ENCODE measurements around the gene CACNB3. TPM values are rescaled to one million over a fixed set of nuclear protein-coding genes. Genes with fewer than 3 reads are reported as not detected.

The CACNB3 gene
- total and polyA plus RNA-seq, 12 donors, result 2.2 to 13.5 (median 4.6) TPM

DNA sequence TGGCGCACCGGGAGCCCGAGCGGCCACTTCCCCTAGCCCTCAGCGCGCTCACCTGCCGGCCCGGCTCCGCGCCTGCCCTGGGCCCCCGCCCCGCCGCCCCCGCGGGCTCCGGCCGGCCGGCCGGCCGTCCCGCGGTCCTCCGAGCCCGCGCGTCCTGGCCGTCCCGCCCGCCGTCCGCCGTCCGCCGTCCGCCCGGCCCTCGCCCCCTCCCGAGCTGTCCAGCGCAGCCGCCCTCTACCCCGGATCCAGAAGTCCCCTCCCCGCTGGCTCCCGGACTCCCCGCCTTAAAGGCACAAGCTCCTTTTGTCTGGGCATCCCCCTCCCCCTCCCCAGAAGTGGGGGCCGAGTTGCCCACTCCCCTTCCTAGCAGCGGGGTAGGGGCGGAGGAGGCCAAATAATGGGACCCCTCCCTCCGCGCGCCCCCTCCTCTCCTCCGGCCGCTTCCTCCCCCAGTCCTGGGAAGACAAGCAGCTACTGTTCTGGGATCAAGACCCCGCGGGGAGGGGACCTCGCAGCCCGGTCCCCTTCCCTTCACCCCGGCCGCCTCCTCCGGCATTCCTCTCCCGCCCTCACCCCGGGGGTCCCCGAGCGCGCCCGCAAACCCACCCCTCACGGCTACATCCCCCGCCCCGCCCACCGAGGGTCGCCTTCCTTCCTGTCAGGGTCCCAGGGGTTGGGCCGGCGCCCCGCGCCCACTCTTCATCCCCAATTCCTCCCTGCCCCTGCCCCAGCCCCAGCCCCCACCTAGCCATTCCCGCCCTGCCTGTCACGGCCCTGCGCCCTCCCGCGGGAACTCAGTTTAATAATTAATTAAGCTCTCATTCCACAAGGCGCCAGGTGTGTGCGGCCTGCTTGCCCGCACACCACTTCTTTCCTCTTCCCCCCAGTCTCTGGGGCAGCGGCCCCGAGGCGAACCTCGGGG is 29.2 kb upstream of the CACNB3 start, which contains the start of gene ADCY6:
Gene ADCY6 (minus strand): TSS at position 236 of the 922 bp plus-strand sequence. CDS start 5,655 bp downstream, outside the sequence.
- Histone ChIP-seq H3K4me1 (peaks cover 7 to 50% (median 42%) of the 10 kb centered on the region in 9 donors), H3K36me3 (no peaks in the 10 kb centered on the region), H3K9me3 (no peaks in the 10 kb centered on the region), H3K27me3 (peaks cover 0 to 29% (median 0%) of the 10 kb centered on the region in 7 donors), H3K27ac (peak within 1 kb of the TSS; percentile 94 to 99 (median 98)), H3K4me3 (peak within 1 kb of the TSS; percentile 75 to 99 (median 98))
- WGBS, 2 donors, result 0 to 1% methylated on average over 66 to 86 of the region's 86 CpGs
- ATAC-seq (peak; percentile 51 to 80 (median 70)), DNase-seq (peak; percentile 86 to 89)
- intact Hi-C loops (cut with DNase I), result loop anchor here in 1 of 10 donors (5.0 kb wide), 1 partner anchor 107 kb away; the partner anchor contains the start of gene KANSL2
- TF ChIP-seq, protein P1, sequence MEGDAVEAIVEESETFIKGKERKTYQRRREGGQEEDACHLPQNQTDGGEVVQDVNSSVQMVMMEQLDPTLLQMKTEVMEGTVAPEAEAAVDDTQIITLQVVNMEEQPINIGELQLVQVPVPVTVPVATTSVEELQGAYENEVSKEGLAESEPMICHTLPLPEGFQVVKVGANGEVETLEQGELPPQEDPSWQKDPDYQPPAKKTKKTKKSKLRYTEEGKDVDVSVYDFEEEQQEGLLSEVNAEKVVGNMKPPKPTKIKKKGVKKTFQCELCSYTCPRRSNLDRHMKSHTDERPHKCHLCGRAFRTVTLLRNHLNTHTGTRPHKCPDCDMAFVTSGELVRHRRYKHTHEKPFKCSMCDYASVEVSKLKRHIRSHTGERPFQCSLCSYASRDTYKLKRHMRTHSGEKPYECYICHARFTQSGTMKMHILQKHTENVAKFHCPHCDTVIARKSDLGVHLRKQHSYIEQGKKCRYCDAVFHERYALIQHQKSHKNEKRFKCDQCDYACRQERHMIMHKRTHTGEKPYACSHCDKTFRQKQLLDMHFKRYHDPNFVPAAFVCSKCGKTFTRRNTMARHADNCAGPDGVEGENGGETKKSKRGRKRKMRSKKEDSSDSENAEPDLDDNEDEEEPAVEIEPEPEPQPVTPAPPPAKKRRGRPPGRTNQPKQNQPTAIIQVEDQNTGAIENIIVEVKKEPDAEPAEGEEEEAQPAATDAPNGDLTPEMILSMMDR (IDR thresholded peaks at IDR 0.05), result no peak

DNA sequence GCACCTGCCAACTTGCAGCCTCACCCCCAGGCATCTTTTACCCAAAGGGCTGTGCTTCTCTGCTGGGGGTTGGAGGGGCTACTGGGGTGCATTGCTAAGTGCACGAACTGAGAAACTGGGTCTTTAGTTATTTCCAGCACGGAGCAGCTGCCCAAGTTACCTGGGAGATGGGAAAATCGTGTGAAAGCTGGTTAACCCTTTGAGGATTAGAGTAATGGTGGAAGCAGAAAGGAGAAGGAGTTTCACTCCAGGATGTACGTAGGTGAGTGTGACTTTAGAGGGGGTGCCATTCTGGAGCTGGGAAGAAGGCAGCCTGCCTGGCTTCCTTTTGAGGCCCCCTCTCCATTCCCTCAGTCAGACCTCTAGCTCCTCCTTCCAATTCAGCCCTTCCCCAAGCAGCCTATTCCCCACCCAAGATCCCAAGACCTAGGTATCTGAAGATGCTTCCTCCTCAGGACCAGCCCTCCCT is 28.4 kb upstream of the CACNB3 start:
- H3K9me3 ChIP-seq, result no peaks in the 10 kb centered on the region
- peaks cover 0 to 29% (median 0%) of the 10 kb centered on the region in 7 donors for H3K27me3 ChIP-seq
- ATAC-seq (no peak), DNase-seq (no peak)
- intact Hi-C loops (cut with DNase I), result loop anchor here in 1 of 10 donors (5.0 kb wide), 1 partner anchor 108 kb away; the partner anchor contains the start of gene KANSL2
- TF ChIP-seq, protein P1 (IDR thresholded peaks at IDR 0.05), result no peak
- peak overlapping the region in 8 of 10 donors; percentile 97 to 99 (median 98) for H3K27ac ChIP-seq
- no peaks in the 10 kb centered on the region for H3K36me3 ChIP-seq
- WGBS, 2 donors, result 10 to 26% methylated on average over 4 of the region's 4 CpGs
- H3K4me3 ChIP-seq, result peak overlapping the region; percentile 75 to 99 (median 98)
- peaks cover 7 to 43% (median 34%) of the 10 kb centered on the region in 9 donors for H3K4me1 ChIP-seq

- Histone ChIP-seq H3K36me3 (no peaks in the 10 kb centered on the region), H3K27ac (no peak overlapping the region), H3K9me3 (no peaks in the 10 kb centered on the region), H3K4me1 (peaks cover 0 to 17% (median 6%) of the 10 kb centered on the region in 9 donors), H3K27me3 (peaks cover 0 to 14% (median 0%) of the 10 kb centered on the region in 7 donors), H3K4me3 (no peak overlapping the region)
- intact Hi-C loops (cut with DNase I), result loop anchor here in 2 of 10 donors (2.0 kb wide), 1 partner anchor 39 kb away; no protein-coding TSS in a partner anchor
- 90 to 94% methylated on average over 3 of the region's 3 CpGs for WGBS, 2 donors
- TF ChIP-seq, protein P1 (IDR thresholded peaks at IDR 0.05), result no peak
- DNase-seq (no peak), ATAC-seq (no peak)
Observed at GRCh38 chr12:48793696-48794095, 24.6 kb upstream of the CACNB3 start.

DNA sequence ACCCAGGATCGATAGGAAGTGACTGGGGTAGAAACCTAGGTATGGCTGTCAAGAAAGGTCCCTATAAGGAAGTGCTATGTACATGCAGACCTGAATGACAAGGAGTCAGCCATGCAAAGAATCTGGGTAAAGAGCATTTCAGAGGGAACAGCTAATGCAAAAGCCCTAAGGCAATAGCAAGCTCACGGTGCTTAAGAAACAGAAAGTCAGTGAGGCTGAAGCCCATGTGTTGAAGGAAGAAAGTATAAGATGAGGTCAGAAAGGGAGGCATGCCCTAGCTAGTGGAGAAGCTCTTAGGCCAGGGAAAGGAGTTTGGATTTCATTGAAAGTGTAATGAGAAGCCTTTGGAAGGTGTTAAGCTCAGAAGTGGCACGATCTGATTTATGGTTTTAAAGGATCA is 23.4 kb upstream of the CACNB3 start:
- Histone ChIP-seq H3K36me3 (no peaks in the 10 kb centered on the region), H3K27me3 (peaks cover 0 to 7% (median 0%) of the 10 kb centered on the region in 7 donors), H3K27ac (no peak overlapping the region), H3K4me3 (no peak overlapping the region), H3K9me3 (no peaks in the 10 kb centered on the region), H3K4me1 (peaks cover 0 to 13% (median 3%) of the 10 kb centered on the region in 9 donors)
- WGBS, 2 donors, result 92 to 95% methylated on average over 3 of the region's 3 CpGs
- DNase-seq (no peak), ATAC-seq (no peak)
- TF ChIP-seq, protein P1 (IDR thresholded peaks at IDR 0.05), result no peak
- intact Hi-C loops (cut with DNase I), result loop anchor here in 6 of 10 donors (1.0 to 2.0 kb wide), 2 partner anchors 40 to 42 kb away; no protein-coding TSS in a partner anchor

Measured in heart right ventricle (tissue), 16 donors.